C4-2B (cell line): ENCODE measurements around the gene LDB2.

Experiments
- ZFX ChIP-seq: fragments of 450-650 bp; IDR thresholded peaks from 2 replicates; pipeline ENCODE4 v1.6.1; 2017
- TF ChIP-seq, protein P1 (sequence below): fragments of 450-650 bp; conservative IDR thresholded peaks from 2 replicates; pipeline ENCODE4 v1.5.1; 2017; ENCODE audit warnings: mild to moderate bottlenecking

DNA sequence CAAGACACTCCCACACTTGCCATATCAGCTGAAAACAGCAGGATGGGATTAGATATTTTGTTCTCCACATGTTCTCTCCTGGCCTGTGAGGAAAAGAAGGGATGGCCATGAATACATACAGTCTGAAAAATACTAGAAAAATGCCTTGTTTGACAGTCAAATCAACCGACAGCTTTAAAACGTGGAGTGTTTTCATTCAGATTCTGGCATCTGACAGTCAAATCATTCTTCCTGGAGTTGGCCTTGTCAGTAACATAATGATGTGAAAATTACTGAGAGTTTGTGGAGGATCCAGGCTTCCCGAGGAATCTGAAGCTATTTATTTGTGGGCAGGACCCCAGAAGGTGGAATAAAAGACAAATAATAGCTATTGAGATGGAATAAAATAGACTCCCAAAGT lies 188.2 kb downstream of the LDB2 start:
- TF ChIP-seq, protein P1, sequence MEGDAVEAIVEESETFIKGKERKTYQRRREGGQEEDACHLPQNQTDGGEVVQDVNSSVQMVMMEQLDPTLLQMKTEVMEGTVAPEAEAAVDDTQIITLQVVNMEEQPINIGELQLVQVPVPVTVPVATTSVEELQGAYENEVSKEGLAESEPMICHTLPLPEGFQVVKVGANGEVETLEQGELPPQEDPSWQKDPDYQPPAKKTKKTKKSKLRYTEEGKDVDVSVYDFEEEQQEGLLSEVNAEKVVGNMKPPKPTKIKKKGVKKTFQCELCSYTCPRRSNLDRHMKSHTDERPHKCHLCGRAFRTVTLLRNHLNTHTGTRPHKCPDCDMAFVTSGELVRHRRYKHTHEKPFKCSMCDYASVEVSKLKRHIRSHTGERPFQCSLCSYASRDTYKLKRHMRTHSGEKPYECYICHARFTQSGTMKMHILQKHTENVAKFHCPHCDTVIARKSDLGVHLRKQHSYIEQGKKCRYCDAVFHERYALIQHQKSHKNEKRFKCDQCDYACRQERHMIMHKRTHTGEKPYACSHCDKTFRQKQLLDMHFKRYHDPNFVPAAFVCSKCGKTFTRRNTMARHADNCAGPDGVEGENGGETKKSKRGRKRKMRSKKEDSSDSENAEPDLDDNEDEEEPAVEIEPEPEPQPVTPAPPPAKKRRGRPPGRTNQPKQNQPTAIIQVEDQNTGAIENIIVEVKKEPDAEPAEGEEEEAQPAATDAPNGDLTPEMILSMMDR, result no peak
- no peak for TF ChIP-seq ZFX
